ENCODE measurements around the gene CUL7. TPM values are rescaled to one million over a fixed set of nuclear protein-coding genes. Genes with fewer than 3 reads are reported as not detected.
"Not testable (repeated sequence)": the region's sequence is repeated elsewhere in the genome, so short reads cannot be mapped to it uniquely, and the experiment has no call there.

Gene CUL7
- polyA plus RNA-seq (ENCODE audit: insufficient read length in 4 of 4) = 10 to 100 TPM; 45.8 to 59.0 (median 48.7) TPM

- peak; percentile 76 to 88 (median 84) for DNase-seq (ENCODE audit: low read depth in 4 of 4, low spot score in 3 of 4)
These were observed at the start of gene CUL7 for GRCh38 chr6:43053545-43054205. Gene CUL7, minus strand, starts transcription at chr6:43053851. Its CDS starts 1,063 bp downstream, at chr6:43052788.

GRCh38 chr6:43101497-43101896 is 47.8 kb upstream of the CUL7 start:
- no peak for DNase-seq (ENCODE audit: low read depth in 4 of 4, low spot score in 3 of 4)

- no peak for DNase-seq (ENCODE audit: low read depth in 4 of 4, low spot score in 3 of 4)
These were observed 43.9 kb upstream of the CUL7 start for GRCh38 chr6:43097502-43097901.

- no peak for DNase-seq (ENCODE audit: low read depth in 4 of 4, low spot score in 3 of 4)
These were observed 43.4 kb upstream of the CUL7 start for GRCh38 chr6:43097098-43097489.

- no peak for DNase-seq (ENCODE audit: low read depth in 4 of 4, low spot score in 3 of 4)
These were observed 42.9 kb upstream of the CUL7 start for GRCh38 chr6:43096451-43097097.

GRCh38 chr6:43095939-43096338 is 42.3 kb upstream of the CUL7 start:
- no peak for DNase-seq (ENCODE audit: low read depth in 4 of 4, low spot score in 3 of 4)

- DNase-seq (ENCODE audit: low read depth in 4 of 4, low spot score in 3 of 4) = no peak
These were observed 40.0 kb upstream of the CUL7 start for GRCh38 chr6:43093436-43094289.

GRCh38 chr6:43092635-43093034 is 39.0 kb upstream of the CUL7 start:
- no peak for DNase-seq (ENCODE audit: low read depth in 4 of 4, low spot score in 3 of 4)

- DNase-seq (ENCODE audit: low read depth in 4 of 4, low spot score in 3 of 4) = no peak
These were observed 37.9 kb upstream of the CUL7 start for GRCh38 chr6:43091436-43091991.

- no peak for DNase-seq (ENCODE audit: low read depth in 4 of 4, low spot score in 3 of 4)
These were observed 37.4 kb upstream of the CUL7 start for GRCh38 chr6:43091020-43091419.

GRCh38 chr6:43090559-43090956 is 36.9 kb upstream of the CUL7 start:
- peak in 1 of 4 donors; percentile 76 for DNase-seq (ENCODE audit: low read depth in 4 of 4, low spot score in 3 of 4)

- no peak for DNase-seq (ENCODE audit: low read depth in 4 of 4, low spot score in 3 of 4)
These were observed 36.4 kb upstream of the CUL7 start for GRCh38 chr6:43089874-43090558.

- DNase-seq (ENCODE audit: low read depth in 4 of 4, low spot score in 3 of 4) = no peak
These were observed 35.8 kb upstream of the CUL7 start for GRCh38 chr6:43089467-43089866.

GRCh38 chr6:43088654-43089056 is 35.0 kb upstream of the CUL7 start:
- DNase-seq (ENCODE audit: low read depth in 4 of 4, low spot score in 3 of 4) = no peak

- DNase-seq (ENCODE audit: low read depth in 4 of 4, low spot score in 3 of 4) = no peak
These were observed 32.5 kb upstream of the CUL7 start for GRCh38 chr6:43086022-43086658.

GRCh38 chr6:43082806-43083655 is 29.4 kb upstream of the CUL7 start:
- DNase-seq (ENCODE audit: low read depth in 4 of 4, low spot score in 3 of 4) = no peak

- DNase-seq (ENCODE audit: low read depth in 4 of 4, low spot score in 3 of 4) = not testable (repeated sequence)
These were observed 28.3 kb upstream of the CUL7 start for GRCh38 chr6:43081922-43082321.

- no peak for DNase-seq (ENCODE audit: low read depth in 4 of 4, low spot score in 3 of 4)
These were observed 27.4 kb upstream of the CUL7 start for GRCh38 chr6:43081043-43081442.

- DNase-seq (ENCODE audit: low read depth in 4 of 4, low spot score in 3 of 4) = no peak
These were observed 25.0 kb upstream of the CUL7 start for GRCh38 chr6:43078691-43079090.
